GM11168 (cell line): ENCODE measurements around the gene ENG.

Experiments used
- in situ Hi-C: fragments of 300-500 bp; cut with MboI; formaldehyde crosslinking; loops from one replicate; pipeline ENCODE4 v1.12.0; 2022; ENCODE audit warnings: low sequenced_read_pairs; ENCODE audit not compliant: unreplicated experiment

ENG gene

DNA sequence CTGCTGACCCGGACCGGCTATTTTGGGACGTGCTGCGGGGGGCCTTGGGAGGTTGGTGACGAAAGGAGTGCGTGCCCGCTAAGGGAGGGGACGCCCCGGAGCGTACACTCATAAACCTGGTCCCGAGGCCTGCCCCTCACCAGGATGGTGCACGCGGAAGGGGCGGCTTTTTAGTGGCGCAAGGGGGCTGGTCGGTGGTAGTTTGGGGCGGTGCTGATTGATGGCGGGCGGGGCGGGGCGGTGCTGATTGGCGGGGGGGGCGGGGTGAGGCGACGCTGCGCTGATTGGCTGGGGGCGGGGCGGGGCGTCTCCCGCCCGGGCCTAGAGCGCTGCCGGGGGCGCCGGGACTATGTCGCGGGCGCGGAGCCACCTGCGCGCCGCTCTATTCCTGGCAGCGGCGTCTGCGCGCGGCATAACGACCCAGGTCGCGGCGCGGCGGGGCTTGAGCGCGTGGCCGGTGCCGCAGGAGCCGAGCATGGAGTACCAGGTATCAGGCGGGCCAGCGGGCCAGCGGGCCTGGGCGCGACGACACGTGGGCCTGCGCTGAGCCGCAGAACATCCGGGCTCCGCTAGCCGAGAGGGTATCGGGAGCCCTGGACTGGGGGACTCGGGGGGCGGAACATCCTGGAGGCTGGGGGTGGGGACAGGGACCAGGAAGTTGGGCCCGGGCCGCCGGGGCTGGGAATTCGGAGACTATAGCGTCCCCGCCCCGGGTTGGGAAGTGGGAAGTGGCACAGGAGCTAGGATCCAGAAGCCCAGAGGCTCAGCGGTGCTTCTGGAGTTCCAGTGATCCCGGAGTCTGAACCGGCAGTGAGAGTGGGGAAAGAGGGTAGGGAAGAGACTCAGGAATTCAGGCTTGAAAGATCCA lies 51.6 kb downstream of the ENG start, which contains the start of gene FPGS:
Gene FPGS, plus strand, starts transcription at position 307 of the 868 bp plus-strand sequence. Its CDS starts 43 bp downstream, at position 350.
- in situ Hi-C loops: no loop called here

DNA sequence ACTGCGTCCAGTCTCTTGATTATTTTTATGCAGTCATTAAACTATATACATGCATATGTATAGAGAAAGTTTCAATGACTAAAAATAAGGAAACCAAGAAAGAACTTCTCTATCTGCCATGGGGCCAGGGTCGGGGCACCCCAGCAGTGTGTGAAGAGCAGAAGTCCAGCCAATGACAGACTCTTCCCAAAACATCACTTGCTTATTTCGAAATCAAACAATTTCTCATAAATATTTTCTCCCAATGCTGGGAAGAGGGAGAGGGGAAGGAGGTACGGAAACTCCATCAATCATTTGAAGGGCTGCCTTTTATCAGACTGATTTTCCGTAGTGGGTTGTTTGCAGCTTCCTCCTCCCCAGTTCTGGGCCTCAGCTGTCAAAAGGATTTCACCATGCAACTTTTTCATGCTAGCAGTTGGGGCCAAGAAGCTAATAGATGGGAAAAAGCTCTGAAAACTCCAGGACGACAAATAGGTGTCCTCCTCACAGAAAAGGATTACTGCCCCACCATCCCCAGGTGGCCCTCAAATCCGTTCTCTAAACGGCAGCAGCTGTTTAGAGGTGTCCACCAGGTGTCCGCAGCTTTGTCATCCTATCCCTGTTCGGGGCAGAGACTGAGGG lies 52.4 kb downstream of the ENG start:
- in situ Hi-C loops: no loop called here

DNA sequence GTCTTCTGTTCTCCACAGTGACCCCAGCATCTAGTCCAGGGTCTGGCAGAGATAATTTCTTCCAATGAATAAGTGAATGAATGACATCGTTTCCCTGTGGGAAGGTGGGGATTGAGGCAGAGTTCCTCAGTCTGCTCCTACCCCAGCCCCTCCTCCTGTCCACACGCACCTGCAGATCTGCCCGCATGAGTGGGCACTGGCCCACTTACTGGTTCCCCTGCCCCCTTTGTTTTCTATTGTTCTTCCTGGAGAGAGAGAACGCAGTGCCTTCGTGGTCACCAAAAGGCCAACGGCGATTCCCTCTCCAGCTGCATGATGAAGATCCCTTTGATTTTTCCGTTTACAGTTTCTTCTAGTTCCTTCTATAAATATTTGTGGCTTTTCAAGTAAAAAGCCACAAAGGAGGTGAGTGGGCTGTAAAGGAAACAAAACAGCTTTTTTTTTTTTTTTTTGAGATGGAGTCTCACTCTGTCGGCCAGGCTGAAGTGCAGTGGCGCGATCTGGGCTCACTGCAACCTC lies 57.5 kb downstream of the ENG start:
- in situ Hi-C loops: no loop called here

DNA sequence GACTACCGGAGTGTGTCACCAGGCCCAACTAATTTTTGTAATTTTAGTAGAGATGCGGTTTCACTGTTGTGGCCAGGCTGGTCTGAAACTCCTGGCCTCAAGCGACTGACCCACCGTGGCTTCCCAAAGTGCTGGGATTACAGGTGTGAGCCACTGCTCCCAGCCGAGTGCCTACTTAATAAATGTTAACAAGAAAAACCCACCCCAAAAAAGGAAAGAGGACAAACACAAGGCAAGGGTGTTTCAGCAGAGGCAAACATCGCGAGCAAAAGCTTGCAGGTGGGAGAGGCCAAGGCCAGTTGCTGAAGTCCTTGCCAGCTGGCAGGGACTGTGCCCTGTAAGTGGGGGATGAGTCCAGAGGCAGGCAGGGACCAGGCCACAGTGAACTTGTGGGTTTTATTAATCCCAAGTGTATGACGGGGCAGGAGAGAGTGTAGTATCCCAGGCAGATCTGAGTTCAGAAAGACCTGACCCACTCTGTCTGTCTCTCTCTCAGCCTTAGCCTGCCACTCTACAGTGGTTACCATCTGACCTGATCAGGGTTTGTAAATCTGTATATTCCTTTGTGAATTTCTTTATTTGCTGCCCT lies 58.1 kb downstream of the ENG start:
- in situ Hi-C loops: no loop called here

DNA sequence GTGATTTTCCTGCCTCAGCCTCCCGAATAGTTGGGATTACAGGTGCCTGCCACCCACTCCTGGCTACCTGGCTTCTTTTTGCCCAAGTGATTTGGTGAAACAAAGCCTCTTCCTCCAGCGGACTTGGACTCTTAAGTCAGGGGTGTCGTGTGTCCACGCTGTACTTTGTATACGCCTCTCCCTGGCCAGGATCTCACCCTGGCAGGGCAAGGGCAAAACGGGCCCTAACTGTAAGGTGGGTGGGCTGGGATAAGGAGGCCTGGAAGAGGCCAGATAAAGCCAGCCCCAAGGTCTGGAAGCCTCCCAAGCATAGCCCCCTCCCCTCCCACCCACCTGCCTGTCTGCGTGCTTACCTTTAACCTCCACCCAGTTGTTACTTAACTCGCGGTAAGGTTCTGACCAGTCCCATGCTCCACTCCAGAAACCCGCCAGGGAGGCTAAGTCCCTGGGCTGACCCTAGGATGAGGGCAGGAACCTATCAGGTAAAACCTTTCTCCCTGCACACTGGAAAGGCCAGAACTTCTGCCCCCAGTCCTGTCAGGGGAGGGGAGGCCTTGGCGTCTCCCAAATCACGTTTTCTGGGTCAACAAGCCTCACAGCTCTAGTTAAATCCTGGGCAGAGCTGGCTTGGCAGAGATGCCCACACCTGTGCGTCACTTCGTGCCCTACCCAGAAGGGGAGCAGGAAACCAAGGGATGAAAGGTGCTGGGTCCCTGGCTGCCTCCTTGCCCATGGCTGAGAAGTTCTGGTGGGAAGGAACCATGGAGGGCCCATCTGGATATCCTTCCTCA lies 60.3 kb downstream of the ENG start:
- in situ Hi-C loops: no loop called here

DNA sequence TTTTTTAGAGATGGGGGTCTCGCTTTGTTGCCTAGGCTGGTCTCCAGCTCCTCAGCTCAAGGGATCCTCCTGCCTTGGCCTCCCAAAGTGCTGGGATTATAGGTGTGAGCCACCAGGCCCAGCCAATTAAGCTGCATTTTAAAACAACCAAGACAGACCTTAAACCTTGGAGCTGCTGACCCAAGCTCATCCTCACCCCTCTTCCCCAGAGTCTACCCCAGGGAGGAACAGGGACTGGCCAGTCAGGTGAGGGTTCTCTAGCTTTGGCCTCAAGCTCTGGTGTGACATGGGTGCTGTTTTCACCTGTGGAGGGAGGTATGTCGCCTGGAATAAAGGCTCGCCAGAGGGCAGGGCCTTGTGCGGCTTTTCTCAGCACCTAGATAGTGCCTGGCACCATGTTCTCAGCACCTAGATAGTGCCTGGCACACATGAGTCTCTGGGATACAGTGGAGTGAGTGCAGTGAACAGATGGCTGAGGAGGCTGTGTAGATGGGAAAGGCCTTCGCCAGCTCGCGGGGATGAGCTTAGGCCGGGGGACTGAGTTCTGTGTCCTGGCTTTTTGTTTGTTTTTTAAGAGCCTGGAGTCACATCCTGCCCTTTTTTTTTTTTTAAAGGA lies 61.3 kb downstream of the ENG start:
- in situ Hi-C loops: no loop called here

DNA sequence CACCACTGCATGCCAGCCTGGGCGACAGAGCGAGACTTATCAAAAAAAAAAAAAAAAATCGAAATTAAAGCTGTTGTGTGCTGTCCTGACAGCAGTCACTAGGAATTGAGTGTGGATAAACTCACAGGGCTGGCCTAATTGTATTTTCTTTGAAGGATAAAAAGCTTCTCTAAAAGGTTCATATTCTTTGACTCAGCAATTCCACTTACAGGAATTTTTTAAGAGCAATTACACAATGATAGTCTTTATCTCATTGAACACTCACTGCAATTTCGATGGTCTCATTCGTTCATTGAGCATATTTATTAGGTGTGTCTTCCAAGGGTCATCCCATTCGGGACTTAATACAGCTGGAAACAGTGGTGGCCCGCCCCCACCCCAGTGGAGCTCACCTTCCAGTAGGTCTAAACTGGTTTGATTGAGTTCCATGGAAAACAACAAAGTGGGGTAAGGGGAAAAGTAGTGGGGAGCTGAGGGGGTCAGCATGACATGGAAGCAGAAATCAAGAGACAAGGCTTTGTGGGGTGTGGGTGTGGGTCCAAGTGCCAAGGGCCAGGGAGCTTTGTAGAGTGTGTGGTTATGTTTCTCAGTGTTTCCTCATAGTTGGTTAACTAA lies 61.9 kb downstream of the ENG start:
- in situ Hi-C loops: no loop called here

DNA sequence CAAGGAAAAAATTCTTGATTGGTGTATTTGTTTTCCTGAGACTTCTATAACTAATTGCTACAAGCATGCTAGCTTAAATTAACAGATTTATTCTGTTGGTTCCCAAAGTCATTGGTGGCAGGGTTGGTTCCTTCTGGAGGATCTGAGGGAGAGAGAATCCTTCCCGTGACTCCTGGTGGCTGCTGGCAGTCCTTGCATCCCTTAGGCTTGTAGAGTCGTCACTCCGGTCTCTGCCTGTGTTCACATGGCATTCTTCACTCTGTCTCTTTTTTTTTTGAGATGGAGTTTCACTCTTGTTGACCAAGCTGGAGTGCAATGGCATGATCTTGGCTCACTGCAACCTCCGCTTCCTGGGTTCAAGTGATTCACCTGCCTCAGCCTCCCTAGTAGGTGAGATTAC lies 63.4 kb downstream of the ENG start:
- in situ Hi-C loops: no loop called here

DNA sequence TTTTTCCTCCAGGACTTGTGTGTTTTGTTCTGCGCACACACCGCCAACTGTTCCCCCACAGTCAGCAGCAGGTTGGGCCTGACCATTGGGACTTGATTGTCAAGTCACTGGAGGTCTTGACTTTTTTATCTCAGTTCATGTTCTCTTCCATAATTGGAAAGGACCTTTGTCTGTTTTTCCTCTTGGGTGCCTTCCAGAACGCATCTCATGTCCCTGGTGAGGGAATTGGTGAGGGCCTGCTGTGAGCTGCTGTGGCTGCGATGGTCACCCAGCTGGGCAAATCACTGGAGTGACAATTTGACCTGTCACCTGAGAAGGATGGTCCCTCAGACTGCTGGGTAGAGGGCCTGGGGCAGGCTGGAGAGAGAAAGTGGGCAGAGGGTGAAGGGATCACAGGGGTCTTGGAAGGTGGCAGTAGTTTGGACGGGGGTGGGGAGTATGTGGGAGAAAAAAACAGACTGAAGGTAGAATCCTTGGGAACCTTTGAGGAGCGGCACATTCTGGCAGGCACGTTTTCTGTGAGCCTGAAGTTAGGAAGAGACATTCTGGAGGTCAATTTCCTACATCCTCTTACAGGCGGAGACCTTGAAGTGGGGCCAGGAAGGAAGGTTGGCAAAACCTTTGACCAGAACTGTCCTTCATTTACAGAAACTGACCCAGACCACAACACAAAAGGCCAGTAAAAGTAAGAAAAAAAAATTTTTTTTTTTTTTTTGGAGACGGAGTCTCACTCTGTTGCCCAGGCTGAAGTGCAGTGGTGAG lies 64.2 kb downstream of the ENG start:
- in situ Hi-C loops: no loop called here

DNA sequence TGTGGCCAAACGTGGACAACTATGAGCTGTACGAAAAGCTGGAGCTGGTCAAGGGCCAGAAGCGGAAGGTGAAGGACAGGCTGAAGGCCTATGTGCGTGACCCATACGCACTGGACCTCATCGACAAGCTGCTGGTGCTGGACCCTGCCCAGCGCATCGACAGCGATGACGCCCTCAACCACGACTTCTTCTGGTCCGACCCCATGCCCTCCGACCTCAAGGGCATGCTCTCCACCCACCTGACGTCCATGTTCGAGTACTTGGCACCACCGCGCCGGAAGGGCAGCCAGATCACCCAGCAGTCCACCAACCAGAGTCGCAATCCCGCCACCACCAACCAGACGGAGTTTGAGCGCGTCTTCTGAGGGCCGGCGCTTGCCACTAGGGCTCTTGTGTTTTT lies 65.3 kb downstream of the ENG start:
- in situ Hi-C loops: loop anchor here (5.0 kb wide), 1 partner anchor 138 kb away; no protein-coding TSS in a partner anchor

DNA sequence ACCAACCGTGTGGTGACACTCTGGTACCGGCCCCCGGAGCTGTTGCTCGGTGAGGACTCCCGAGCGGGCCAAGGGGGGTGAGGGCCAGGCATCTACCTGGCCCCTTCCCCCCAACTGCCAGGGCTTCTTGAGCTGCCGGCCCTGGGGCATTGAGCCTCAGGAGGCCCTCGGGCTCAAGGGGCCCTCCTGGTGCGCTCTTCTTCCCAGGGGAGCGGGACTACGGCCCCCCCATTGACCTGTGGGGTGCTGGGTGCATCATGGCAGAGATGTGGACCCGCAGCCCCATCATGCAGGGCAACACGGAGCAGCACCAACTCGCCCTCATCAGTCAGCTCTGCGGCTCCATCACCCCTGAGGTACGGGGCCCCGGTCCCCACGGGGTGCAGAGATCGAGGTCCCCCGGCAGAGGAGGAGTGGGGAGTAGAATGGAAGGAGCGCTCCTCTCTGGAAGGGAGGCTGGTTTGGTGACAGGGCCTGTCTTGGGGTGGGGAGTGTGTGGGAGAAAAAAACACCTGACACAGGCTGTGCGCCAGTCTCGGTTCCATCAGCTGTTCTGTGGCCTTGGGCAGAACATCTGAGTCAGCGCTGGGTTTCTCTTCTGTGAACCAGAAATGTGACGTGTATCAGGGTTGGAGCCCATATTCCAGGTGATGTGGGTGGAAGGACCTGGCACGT lies 66.0 kb downstream of the ENG start:
- in situ Hi-C loops: loop anchor here (5.0 kb wide), 1 partner anchor 139 kb away; no protein-coding TSS in a partner anchor

DNA sequence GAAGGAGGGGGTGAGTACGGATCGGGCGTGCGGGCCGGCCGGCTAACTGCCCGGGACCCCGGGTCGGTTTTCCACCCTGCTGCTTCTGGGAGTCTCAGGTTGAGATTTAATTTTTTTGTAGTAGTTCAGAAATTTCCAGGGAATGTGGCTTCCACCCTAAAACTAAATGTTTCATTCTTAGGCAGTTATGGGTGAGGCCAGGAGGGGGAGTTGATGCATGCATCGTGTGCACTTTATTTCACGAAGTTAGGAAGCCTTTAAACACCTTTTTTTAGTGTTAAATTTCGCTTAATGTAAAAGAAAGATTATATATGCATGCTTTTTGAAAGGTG lies 67.7 kb downstream of the ENG start:
- in situ Hi-C loops: loop anchor here (5.0 kb wide), 1 partner anchor 141 kb away; no protein-coding TSS in a partner anchor

DNA sequence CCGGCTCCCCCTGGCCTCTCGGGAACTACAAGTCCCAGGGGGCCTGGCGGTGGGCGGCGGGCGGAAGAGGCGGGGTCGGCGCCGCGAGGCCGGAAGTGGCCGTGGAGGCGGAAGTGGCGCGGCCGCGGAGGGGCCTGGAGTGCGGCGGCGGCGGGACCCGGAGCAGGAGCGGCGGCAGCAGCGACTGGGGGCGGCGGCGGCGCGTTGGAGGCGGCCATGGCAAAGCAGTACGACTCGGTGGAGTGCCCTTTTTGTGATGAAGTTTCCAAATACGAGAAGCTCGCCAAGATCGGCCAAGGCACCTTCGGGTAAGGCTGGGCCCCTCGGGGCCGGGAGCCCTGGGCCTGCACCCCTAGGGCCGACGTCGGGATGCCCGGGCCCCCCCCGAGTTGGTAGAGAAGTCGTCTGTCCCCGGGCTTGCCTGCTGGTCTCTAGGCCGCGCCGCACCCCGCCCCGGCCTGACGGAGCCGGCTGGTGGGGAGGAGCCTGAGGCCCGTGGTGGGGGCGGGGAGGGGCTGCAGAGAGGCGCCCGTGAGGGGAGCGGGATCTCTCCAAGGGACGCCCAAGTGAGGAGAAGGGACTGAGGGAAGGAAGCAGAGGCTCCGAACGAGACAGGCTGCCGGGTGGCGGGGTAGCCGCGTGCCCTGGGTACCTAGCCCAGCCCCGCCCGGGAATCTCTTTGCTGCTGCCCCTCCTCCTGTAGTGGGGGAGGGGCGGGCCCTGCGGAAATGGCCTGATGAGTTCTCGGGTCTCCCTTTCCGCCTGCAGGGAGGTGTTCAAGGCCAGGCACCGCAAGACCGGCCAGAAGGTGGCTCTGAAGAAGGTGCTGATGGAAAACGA lies 68.3 kb downstream of the ENG start, which contains the start of gene CDK9:
Gene CDK9, plus strand, starts transcription at position 102 of the 840 bp plus-strand sequence. Its CDS starts 115 bp downstream, at position 217.
- in situ Hi-C loops: loop anchor here (5.0 kb wide), 1 partner anchor 141 kb away; no protein-coding TSS in a partner anchor

DNA sequence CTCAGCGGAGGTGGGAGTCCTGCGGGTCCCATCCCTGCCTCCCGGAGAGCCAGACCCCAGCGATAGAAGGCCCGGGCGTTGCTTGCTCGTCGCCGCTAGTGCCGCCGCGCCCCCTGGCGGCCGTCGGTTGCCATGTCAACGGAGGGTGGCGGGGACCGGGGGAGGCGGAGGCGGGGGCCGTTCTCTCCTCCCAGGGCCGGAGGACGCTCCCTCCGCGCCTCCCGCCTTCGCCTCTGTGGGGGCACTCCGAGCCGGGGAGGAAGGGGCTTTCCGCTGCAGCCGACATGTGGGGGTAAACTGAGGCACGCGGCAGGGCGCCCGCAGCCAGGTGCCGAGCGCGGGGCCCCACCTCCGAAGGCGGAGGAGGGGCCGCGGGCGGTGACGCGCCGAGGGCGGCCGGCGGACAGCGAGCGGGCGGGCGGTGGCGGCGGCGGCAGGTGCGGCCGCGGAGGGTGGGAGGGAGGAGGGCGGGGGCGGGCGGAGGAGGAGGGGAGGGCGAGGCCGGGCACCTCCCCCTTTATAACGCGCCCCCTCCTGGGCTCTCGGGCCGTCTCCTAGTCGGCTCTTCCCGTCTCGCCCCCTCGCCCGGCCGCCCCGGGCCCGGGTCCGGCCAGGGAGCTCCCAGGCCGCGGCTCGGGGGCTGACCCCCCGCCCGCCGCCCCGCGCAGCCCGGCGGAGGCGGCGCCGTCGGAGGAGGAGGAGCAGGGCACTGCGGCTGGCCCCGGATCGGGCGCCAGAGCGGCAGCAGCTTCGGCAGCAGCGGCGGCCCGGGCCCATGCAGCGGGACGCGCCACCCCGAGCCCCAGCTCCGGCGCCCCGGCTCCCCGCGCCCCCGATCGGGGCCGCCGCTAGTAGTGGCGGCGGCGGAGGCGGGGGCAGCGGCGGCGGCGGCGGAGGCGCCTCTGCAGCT lies 69.2 kb downstream of the ENG start:
- in situ Hi-C loops: loop anchor here (5.0 kb wide), 1 partner anchor 142 kb away; no protein-coding TSS in a partner anchor

DNA sequence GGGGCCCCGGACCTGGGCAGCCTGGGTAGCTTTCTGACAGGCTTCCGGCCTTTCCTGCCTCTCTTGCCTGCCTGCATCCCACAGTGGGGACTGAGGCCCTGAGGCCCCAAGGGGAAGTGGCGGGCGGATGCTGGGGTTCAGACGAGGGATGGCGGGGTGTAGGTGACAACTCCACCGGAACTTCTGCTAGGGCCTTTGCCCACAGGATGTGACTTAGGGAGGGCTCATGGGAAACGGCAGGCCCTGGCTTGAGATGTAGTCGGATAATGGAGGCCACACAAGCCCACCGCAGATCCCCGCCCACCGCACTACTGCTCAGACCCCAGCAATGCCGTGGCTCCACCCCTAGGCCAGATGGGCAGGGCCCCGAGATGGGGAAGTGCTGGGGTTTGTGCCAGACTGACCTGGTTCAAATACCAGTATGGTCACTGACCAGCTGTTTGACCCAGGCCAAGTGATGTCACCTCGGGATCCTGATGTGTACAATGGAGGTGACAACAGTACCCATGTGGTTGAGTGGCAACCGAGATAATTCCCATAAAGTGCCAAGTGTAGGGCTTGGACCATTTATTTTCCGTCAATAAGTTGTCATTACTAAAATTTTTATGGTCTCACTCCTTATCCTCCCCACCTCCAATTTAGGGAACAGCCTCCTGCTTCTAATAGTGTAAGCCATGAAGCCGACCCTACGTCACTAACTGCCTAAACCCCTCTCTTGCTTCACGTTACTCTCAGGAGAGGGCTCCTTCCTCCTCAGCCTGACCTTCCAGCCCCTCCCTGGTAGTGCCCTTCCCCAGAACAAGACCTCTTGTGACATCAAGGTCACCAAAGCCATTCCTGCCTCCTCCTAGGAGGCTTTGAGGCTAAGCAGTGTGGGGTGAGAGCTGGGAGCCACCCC lies 71.1 kb downstream of the ENG start:
- in situ Hi-C loops: no loop called here
